GM18498 (cell line): ENCODE measurements around the gene ADRM1.

Experiments used
- ATAC-seq: cut with Tn5 transposase; IDR thresholded peaks from one replicate; pipeline ENCODE4 v1.9.1; 2021; ENCODE audit warnings: mild to moderate bottlenecking, moderate library complexity; ENCODE audit not compliant: unreplicated experiment

Gene ADRM1

GRCh38 chr20:62336329-62336728 is 33.5 kb downstream of the ADRM1 start:
- ATAC-seq: no peak

DNA sequence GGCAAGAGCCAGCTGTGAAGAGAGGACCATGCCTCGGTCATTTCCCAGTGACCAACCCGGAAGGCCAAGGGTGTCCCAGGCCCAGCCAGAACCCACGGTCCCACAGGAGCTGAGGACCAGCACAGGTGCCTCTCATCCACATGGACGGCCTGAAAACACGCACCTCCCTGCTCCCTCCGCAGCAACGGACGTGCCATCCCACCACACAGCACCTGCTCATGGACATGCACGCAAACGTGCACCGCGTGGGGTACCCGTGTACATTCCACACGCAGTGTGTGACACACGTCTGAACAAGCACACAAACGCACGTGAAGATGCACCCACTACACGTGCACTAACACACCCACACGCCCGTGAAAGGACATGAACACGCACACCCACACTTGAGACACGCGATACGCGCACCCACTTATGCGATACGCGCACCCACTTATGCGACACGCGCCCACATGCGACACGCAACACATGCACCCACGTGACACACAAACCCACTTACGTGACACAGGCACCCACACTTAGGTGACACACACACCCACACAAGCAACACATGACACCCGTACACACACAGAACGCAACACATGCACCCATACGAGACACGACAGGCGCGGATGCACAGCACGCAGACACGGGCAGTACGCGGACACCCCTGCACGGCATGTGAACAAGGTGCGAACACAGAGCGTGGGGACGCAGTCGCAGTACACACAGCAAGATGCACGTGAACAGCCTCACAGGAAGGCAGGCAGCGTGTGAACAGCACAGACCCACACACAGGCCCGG is 34.2 kb downstream of the ADRM1 start:
- ATAC-seq: no peak

- ATAC-seq: peak; percentile 45
Observed at GRCh38 chr20:62337558-62338293, 34.9 kb downstream of the ADRM1 start.

- no peak for ATAC-seq
Observed at GRCh38 chr20:62338294-62338620, 35.5 kb downstream of the ADRM1 start.

- ATAC-seq: peak; percentile 70
Observed at GRCh38 chr20:62339647-62340062, 36.9 kb downstream of the ADRM1 start.

DNA sequence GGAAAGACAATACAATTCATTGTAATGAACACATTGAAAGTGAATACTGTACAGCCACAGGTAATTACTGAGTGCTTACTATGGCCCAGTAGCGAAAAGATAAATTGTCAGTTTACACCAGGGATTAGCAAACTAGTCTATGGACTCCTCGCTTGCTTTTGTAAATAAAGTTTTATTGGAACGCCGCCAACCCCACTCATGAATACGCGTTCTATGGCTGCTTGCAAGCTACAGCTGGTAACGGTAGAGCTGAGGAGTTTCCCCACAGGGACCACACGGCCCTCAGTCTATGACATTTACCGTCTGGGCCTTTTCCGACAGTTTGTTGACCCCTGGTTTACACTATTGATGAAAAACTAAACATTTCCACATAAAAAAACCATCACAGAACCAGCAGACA is 40.1 kb downstream of the ADRM1 start:
- no peak for ATAC-seq

DNA sequence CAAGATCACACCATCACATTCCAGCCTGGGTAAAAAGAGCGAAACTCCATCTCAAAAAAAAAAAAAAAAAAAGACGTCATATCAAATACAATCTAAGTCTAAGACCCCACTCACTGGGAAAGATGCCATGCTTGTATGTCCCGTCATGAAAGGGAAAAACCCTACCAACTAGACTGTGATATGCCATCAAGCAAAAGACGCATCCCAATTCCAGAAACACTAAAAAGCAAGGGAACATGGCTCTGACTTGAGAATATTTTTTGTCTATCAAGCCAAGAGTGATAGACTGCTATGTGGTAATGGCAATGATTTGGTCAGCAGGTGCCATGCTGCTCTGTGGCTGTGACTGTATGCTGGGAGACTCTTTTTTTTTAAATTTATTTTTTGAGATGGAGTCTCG is 41.3 kb downstream of the ADRM1 start:
- no peak for ATAC-seq

DNA sequence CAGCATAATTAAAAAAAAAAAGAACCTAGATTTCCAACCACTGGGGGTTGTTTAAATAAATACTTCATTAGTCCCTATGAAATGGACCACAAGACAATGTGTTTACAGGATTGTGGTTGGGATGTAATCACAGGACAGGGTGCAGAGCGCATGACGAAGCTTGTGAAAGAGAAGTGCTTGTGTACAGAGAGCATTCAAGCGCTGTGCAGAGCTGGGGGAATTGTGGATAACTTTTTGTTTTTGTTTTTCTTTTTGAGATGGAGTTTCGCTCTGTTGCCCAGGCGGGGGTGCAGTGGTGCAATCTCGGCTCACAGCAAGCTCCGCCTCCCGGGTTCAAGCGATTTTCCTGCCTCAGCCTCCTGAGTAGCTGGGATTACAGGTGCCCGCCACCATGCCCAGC is 42.0 kb downstream of the ADRM1 start:
- no peak for ATAC-seq

- ATAC-seq: no peak
Observed at GRCh38 chr20:62345681-62346370, 43.0 kb downstream of the ADRM1 start.

GRCh38 chr20:62346398-62347150 is 43.8 kb downstream of the ADRM1 start:
- no peak for ATAC-seq

DNA sequence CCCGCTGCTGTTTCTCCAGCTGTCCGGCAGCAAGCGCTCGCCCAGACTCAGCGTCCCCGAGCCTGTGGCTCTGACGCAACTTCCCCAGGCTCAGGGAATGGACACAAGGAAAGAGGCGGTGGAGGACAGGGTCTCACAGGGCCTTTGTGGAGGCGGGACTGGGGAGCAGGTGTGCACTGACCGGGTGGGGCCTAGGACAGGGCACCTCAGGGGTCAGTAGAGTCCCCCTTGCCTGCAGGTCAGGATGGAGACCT is 44.3 kb downstream of the ADRM1 start:
- no peak for ATAC-seq

GRCh38 chr20:62347445-62347844 is 44.6 kb downstream of the ADRM1 start:
- no peak for ATAC-seq

DNA sequence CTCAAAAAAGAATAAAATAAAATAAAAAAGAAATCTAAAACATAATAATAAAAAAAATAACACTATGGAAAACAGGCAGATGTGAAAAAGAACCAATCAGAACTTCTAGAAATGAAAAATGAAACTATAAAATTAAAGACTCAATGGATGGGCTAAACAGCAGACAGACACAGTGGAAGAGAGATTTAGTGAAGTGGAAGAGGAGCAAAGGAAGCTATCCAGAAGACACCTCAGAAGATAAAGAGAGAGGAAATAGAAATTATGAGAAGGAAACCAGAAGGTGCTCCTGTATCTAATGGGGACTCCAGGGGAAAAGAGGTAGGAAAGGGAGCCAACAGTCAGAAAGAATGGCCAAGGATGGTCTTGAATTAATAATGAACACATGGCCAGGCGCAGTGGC is 45.8 kb downstream of the ADRM1 start:
- no peak for ATAC-seq

DNA sequence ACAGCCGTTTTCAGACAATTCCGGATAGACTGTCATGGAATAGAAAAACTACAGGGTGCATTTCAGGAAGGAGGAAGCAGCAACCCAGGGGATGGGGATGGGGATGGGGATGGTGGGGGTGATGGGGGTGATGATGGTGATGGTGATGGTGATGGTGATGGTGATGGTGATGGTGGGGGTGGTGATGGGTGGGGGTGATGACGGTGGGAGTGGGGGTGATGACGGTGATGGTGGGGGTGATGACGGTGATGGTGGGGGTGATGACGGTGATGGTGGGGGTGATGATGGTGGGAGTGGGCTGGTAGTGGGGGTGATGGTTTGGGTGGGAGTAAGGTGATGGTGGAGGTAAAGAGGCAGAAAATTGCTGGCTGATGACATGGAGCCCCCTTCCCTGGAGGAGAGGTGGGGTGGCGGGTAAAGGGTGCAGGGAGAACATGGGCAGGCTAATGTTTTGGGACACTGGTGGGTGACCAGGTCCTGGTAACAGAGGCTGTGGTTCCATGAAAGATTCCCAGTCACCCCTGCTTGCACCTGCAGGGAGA is 46.8 kb downstream of the ADRM1 start:
- ATAC-seq: no peak

DNA sequence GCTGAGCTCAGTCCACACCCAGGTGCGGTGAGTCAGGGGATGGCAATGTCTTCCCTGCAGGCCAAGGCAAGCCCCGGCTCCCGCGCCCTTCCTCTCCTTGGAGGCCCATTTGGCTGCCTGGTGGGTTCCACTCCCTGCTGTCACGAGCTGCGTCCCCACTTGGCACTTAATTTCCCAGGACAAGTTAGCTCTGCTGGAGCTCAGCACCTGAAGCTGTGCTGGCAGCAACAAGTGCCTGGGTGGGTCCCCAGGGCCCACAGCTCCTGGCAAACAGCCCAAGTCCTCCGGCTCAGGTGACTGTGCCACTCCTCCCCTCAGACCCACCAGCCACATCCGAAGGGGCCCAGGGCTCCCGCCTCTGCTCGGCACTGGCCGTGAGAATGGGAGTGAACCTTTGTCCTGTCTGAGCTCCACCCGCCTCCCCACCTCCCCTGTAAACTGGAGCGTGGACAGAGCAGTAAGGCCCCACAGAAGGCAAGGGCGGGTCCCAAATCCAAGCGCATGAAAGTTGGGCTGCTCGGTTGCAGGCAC is 47.4 kb downstream of the ADRM1 start:
- ATAC-seq: no peak

DNA sequence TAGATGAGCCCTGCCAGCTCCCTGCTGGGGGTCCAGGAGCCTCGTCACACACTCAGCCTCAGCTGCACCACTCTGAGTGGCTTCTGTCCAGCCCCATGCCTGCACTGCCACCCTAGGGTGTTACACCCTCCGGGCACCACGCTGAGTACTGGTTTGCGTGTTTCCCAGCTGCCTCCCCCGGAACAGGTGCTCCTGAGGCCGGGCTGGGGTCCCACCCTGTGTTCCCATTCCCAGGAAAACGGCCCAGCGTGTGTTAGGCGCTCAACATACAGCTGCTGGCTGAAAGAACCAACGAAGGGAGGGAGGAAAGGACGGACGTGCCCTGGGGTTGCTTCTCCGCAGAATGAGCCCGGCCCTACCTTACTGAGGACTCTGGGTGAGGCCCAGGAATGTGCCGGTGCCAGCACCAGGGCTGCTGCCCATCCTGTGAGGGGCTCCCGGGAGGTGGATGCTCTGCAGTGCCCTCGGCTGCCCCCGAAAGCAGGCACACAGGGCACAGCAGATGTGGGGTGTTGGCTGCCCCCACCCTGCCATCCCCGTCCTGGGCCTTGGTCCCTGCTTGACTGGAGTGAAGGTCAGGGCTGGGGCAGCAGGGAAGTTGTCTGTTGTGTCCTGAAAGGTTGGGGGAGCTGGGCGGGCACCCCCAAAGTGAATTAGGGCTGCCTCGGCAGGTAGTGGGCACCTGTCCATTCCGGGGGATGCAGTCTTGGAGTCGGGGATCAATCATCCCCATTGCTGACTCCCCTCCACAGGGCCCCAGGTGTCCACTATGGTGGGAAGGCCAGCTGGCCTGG is 48.0 kb downstream of the ADRM1 start:
- ATAC-seq: no peak

DNA sequence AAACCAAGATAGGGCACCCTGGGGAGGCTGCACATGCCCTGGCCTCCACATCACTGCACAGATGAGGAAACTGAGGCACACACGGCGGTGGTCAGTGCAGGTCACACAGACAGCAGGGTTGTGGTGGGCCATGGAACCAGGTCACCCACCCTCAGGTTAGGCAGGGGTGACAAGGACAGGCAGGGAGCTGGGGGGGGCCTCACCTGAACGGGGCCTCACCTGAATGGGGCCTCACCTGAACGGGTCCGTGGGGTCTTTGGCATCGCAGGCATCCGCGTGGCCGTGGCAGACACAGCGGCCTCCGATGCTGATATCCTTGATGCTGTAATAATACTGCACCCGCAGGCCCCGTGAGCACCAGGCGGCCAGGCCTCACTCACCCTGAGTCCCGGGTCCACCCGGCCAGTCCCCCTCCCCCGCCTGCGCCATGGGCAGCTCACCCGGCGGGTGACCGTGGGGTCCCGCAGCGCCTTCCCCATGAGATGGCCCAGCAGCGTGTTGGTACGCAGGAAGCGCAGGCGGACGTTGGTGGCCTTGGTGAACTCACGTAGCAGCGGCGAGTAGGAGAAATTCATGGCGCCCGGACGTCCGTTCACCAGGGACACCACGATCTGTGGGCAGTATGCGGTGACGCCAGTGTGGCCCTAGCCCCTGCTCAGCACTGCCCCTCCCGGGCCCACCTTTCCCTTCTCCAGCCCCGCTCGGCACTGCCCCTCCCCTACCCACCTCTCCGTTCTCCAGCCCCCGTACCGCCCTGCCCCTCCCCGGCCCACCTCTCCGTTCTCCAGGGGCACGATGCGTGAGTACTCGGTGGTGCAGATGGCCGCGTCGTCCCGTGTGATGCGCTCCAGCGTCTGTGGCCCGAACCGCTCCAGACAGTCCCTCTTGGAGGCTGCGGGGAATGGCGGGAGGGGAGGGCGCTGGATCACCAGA is 48.9 kb downstream of the ADRM1 start:
- ATAC-seq: no peak

DNA sequence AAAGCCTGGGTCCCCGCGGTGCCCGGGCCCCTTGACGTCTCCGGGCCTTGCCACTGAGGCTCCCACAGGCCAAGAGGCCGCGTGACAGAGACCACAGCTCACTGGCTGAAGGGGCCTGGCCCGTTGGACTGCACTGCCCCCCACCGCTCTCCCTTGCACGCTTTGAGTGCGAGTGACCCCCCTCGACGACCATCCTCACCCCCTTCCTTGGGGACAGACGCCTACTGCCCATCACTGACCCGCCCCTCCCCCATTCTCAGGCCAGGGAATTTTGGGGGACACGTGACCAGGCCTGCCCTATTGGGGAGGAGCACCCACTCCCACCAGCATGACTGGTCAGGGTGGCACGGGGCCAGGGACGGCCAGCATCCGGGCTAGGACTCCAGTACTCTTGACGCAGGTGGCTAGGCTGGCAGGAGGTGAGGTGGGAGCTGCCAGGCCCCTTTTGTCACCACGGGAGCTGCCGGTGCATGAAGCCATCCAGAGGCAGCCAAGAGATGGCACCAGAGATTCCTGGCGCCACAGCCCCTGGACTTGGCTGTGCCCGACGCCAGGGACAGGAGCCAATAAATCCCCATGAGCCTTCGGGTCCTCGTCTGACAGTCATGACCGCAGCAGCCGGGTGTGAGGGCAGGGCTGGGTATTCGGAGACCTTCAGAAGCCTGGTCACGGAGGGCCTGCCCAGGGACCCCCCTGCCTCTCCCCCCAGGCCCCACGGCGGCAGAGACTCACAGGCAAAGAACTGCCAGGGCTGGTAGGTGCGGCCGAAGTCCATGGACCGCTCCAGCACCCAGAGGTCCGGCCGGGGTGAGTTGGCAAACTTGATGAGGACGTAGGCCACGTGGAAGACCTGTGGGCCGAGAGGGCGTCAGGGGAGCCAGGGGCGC is 49.8 kb downstream of the ADRM1 start:
- ATAC-seq: no peak
